GM12878 (cell line): Measurements from ENCODE around the gene SLC4A9.

Experiments used
- FOXK2 ChIP-seq: fragments of 450-650 bp; IDR thresholded peaks from 2 replicates; pipeline ENCODE4 v1.6.1; 2017; ENCODE audit warnings: mild to moderate bottlenecking, moderate library complexity
- KAT2A ChIP-seq: conservative IDR thresholded peaks from 2 replicates; pipeline ENCODE4 v1.6.1; 2011; ENCODE audit warnings: low read depth, low read length; ENCODE audit not compliant: control insufficient read depth
- SIN3A ChIP-seq: IDR thresholded peaks from 2 replicates; pipeline ENCODE4 v1.6.1; 2012; ENCODE audit warnings: low read depth, low read length, improper control_type of control experiment
- TAF1 ChIP-seq: IDR thresholded peaks from 2 replicates; pipeline ENCODE4 v1.6.1; 2011; ENCODE audit warnings: mild to moderate bottlenecking, low read depth, low read length, borderline replicate concordance
- ZBTB33 ChIP-seq: fragments of 450-650 bp; IDR thresholded peaks from 2 replicates; pipeline ENCODE4 v1.6.1; 2017; ENCODE audit warnings: mild to moderate bottlenecking

- TF ChIP-seq FOXK2 = no peak
- TF ChIP-seq ZBTB33 = no peak
- no peak for TF ChIP-seq TAF1
- no peak for TF ChIP-seq KAT2A
- TF ChIP-seq SIN3A = no peak
Measured at GRCh38 chr5:140420665-140421361, 60.8 kb downstream of the SLC4A9 start.
